Fibroblast of skin of right quadriceps (primary cell): ENCODE measurements around the gene MYEF2.

ENCODE experiments used
- DNase-seq: peaks from one replicate; pipeline ENCODE4 v3.0.0-alpha.2; 2013

MYEF2 gene

GRCh38 chr15:48086133-48086532, 92.0 kb downstream of the MYEF2 start:
- DNase-seq: no peak

GRCh38 chr15:48085591-48085930, 92.5 kb downstream of the MYEF2 start:
- DNase-seq: no peak

- DNase-seq: peak; percentile 38
Measured at GRCh38 chr15:48084759-48085590, 93.1 kb downstream of the MYEF2 start.
